ENCODE data around the gene SLIT3. TPM values are rescaled to one million over a fixed set of nuclear protein-coding genes. Genes with fewer than 3 reads are reported as not detected.

The SLIT3 gene
- total RNA-seq, 4 donors from 2014 or later, result 28.4 to 77.2 (median 63.8) TPM

GRCh38 chr5:169165052-169165451, 135.9 kb downstream of the SLIT3 start:
- Histone ChIP-seq H3K4me1 (peaks cover 11 to 33% of the 10 kb centered on the region in 2 donors), H3K4me3 (replicated peaks in 1 of 3) (no peak overlapping the region), H3K27me3 (no peaks in the 10 kb centered on the region), H3K9me3 (no peaks in the 10 kb centered on the region), H3K36me3 (no peaks in the 10 kb centered on the region), H3K27ac (no peak overlapping the region)
- 97 to 100% methylated on average over 1 of the region's 1 CpG for WGBS, 2 donors
- DNase-seq, result no peak
- TF ChIP-seq POLR2A (IDR thresholded peaks at IDR 0.05) (no peak), CTCF (IDR thresholded peaks at IDR 0.05) (no peak)
- intact Hi-C loops (cut with DNase I), result loop anchor here (10.0 kb wide), 1 partner anchor 140 kb away; the partner anchor contains the start of gene SLIT3

GRCh38 chr5:169164481-169164925, 136.4 kb downstream of the SLIT3 start:
- Histone ChIP-seq H3K36me3 (no peaks in the 10 kb centered on the region), H3K27me3 (no peaks in the 10 kb centered on the region), H3K9me3 (no peaks in the 10 kb centered on the region), H3K27ac (no peak overlapping the region), H3K4me3 (replicated peaks in 1 of 3) (no peak overlapping the region), H3K4me1 (peaks cover 11 to 33% of the 10 kb centered on the region in 2 donors)
- TF ChIP-seq POLR2A (IDR thresholded peaks at IDR 0.05), result no peak
- no peak for TF ChIP-seq CTCF (IDR thresholded peaks at IDR 0.05)
- intact Hi-C loops (cut with DNase I), result loop anchor here (10.0 kb wide), 1 partner anchor 140 kb away; the partner anchor contains the start of gene SLIT3
- DNase-seq, result no peak
- 56 to 73% methylated on average over 2 to 6 of the region's 6 CpGs for WGBS, 2 donors

- no peaks in the 10 kb centered on the region for H3K9me3 ChIP-seq
- 74 to 95% methylated on average over 3 of the region's 3 CpGs for WGBS, 2 donors
- no peaks in the 10 kb centered on the region for H3K36me3 ChIP-seq
- peaks cover 11 to 26% of the 10 kb centered on the region in 2 donors for H3K4me1 ChIP-seq
- TF ChIP-seq CTCF (IDR thresholded peaks at IDR 0.05) (no peak), POLR2A (IDR thresholded peaks at IDR 0.05) (no peak)
- DNase-seq, result no peak
- no peaks in the 10 kb centered on the region for H3K27me3 ChIP-seq
- peak overlapping the region in 1 of 3 donors; percentile 69 for H3K27ac ChIP-seq
- H3K4me3 ChIP-seq (replicated peaks in 1 of 3), result no peak overlapping the region
- intact Hi-C loops (cut with DNase I), result loop anchor here (10.0 kb wide), 1 partner anchor 142 kb away; the partner anchor contains the start of gene SLIT3
These were observed 138.5 kb downstream of the SLIT3 start for GRCh38 chr5:169162407-169162806.

GRCh38 chr5:169161022-169161680, 139.8 kb downstream of the SLIT3 start:
- Histone ChIP-seq H3K9me3 (no peaks in the 10 kb centered on the region), H3K27ac (peak overlapping the region; percentile 69 to 76 (median 74)), H3K27me3 (no peaks in the 10 kb centered on the region), H3K4me1 (peaks cover 11 to 26% of the 10 kb centered on the region in 2 donors), H3K4me3 (replicated peaks in 1 of 3) (no peak overlapping the region), H3K36me3 (no peaks in the 10 kb centered on the region)
- peak; percentile 78 to 86 for DNase-seq
- 26 to 27% methylated on average over 13 of the region's 13 CpGs for whole genome bisulfite sequencing, 2 donors
- intact Hi-C loops (cut with DNase I), result loop anchor here (10.0 kb wide), 1 partner anchor 144 kb away; the partner anchor contains the start of gene SLIT3
- TF ChIP-seq POLR2A (IDR thresholded peaks at IDR 0.05), result no peak
- no peak for TF ChIP-seq CTCF (IDR thresholded peaks at IDR 0.05)

GRCh38 chr5:169160405-169160901, 140.5 kb downstream of the SLIT3 start:
- 71 to 76% methylated on average over 6 of the region's 6 CpGs for WGBS, 2 donors
- no peaks in the 10 kb centered on the region for H3K36me3 ChIP-seq
- peaks cover 11 to 26% of the 10 kb centered on the region in 2 donors for H3K4me1 ChIP-seq
- no peak for DNase-seq
- TF ChIP-seq CTCF (IDR thresholded peaks at IDR 0.05) (no peak), POLR2A (IDR thresholded peaks at IDR 0.05) (no peak)
- H3K27me3 ChIP-seq, result no peaks in the 10 kb centered on the region
- H3K4me3 ChIP-seq (replicated peaks in 1 of 3), result no peak overlapping the region
- intact Hi-C loops (cut with DNase I), result loop anchor here (10.0 kb wide), 1 partner anchor 144 kb away; the partner anchor contains the start of gene SLIT3
- H3K27ac ChIP-seq, result peak overlapping the region; percentile 69 to 76 (median 74)
- no peaks in the 10 kb centered on the region for H3K9me3 ChIP-seq
